Stomach (tissue), 9 donors: ENCODE data around the gene ZNF431. TPM values are rescaled to one million over a fixed set of nuclear protein-coding genes. Genes with fewer than 3 reads are reported as not detected.

Experiments
- DNase-seq, 2 donors: peaks; one replicate each; pipeline versions ENCODE4 v3.0.0 to v3.0.0-alpha.2; 2013 to 2019
- H3K27ac ChIP-seq, 5 donors: fragments of 200-600 bp in 4 of 5; sonication (generic) in 4 of 5; one replicate each; pipeline ENCODE4 v1.5.1; 2013 to 2019; ENCODE audit warnings: mild to moderate bottlenecking in 1 of 5, moderate library complexity in 1 of 5
- H3K27me3 ChIP-seq, 3 donors: fragments of 200-600 bp; sonication (generic); one replicate each; pipeline ENCODE4 v1.5.1; 2017 to 2019; ENCODE audit warnings: mixed run types in 1 of 3
- H3K36me3 ChIP-seq, 4 donors: fragments of 200-600 bp; sonication (generic); 1 replicate in 3 of 4; 2 replicates in 1 of 4; pipeline ENCODE4 v1.5.1; 2016 to 2019
- H3K4me1 ChIP-seq, 4 donors: fragments of 200-600 bp; sonication (generic); one replicate each; pipeline ENCODE4 v1.5.1; 2016 to 2019
- H3K4me3 ChIP-seq, 4 donors: fragments of 200-600 bp; sonication (generic) in 3 of 4; one replicate each; pipeline ENCODE4 v1.5.1; 2016 to 2019; ENCODE audit warnings: mild to moderate bottlenecking in 1 of 4
- H3K9me3 ChIP-seq, 4 donors: fragments of 200-600 bp; sonication (generic); one replicate each; pipeline ENCODE4 v1.5.1; 2016 to 2019
- CTCF ChIP-seq, 7 experiments: fragments of 450-650 bp in 4 of 7; fragments of 200-600 bp in 3 of 7; sonication (generic) in 3 of 7; IDR thresholded peaks; one replicate each; pipeline ENCODE4 v1.5.1; 2016 to 2019; ENCODE audit warnings: antibody characterized with exemption in 7 of 7, control low read depth in 2 of 7, mild to moderate bottlenecking in 1 of 7
- EP300 ChIP-seq: sonication (generic); formaldehyde crosslinking; IDR thresholded peaks from one replicate; pipeline ENCODE4 v1.6.1; 2017; ENCODE audit warnings: antibody characterized with exemption
- POLR2A ChIP-seq, 4 donors: fragments of 450-650 bp; IDR thresholded peaks; one replicate each; pipeline ENCODE4 v1.6.1; 2016; ENCODE audit warnings: antibody characterized with exemption in 4 of 4, control low read depth in 2 of 4, mild to moderate bottlenecking in 1 of 4, moderate library complexity in 1 of 4
- POLR2AphosphoS5 ChIP-seq, 3 donors: sonication (generic); formaldehyde crosslinking; IDR thresholded peaks; one replicate each; pipeline ENCODE4 v1.6.1; 2016; ENCODE audit warnings: antibody characterized with exemption in 3 of 3
- WGBS, 5 donors: extraction: QIAGEN DNeasy Blood & Tissue Kit in 3 of 5; methylation state at CpG; one replicate each; pipeline versions ENCODE4 v1.1.5 to v1.1.7; 2013 to 2018; 5-methylcytosine and 5-hydroxymethylcytosine counted together
- intact Hi-C: fragments of 100-400 bp; cut with DNase I; formaldehyde crosslinking; loops from one replicate; pipeline ENCODE4 v1.15.1; 2023; ENCODE audit warnings: low total_unique reads
- polyA plus RNA-seq, 3 donors: library from polyadenylated mRNA; stranded (reverse); fragments of 200-250 nt; gene quantifications; one replicate each; pipeline ENCODE4 v1.2.3, GENCODE V29; 2013
- small RNA-seq, 4 donors: library from RNA; depleted of rRNA; stranded (forward); fragments of <200 nt; gene quantifications; one replicate each; pipeline ENCODE3, GENCODE V24; 2016
- total RNA-seq, 5 donors: library from RNA; depleted of rRNA; stranded (reverse); fragments of >200 nt; gene quantifications; one replicate each; pipeline versions ENCODE4 v1.1.0 to v1.2.3, GENCODE V29; 2014 to 2016
- donor health status: healthy with polysubstance abuse.
- donor health status: Bipolar disorder and iron deficiency.
- donor health status: healthy.

Gene ZNF431
- total and polyA plus RNA-seq, 8 donors: 2.0 to 55.4 (median 5.8) TPM

DNA sequence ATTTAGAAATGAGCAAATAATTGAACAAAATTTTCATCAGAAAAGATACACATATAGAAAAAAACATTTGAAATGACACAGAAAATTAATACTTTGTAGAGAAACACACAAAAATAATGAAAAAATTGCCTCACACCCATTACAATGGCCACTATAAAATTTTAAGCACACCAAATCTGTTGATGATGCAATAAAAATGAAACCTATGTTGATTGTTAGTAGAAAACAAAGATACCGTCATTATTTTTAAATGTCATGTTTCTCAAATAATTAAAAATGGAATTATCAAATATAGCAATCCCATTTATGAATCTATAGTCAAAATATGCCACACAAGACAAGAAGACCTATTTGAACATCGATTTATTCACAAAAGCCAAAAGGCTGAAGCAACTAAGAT, 96.8 kb downstream of the ZNF431 start:
- Histone ChIP-seq H3K4me1 (no peaks in the 10 kb centered on the region), H3K27me3 (no peaks in the 10 kb centered on the region), H3K27ac (no peak overlapping the region), H3K9me3 (peaks cover 0 to 21% (median 0%) of the 10 kb centered on the region in 4 donors), H3K36me3 (no peaks in the 10 kb centered on the region), H3K4me3 (no peak overlapping the region)
- intact Hi-C loops: no loop called here
- no peak for TF ChIP-seq POLR2A (IDR thresholded peaks at IDR 0.05)
- no peak for TF ChIP-seq CTCF (IDR thresholded peaks at IDR 0.05)
- TF ChIP-seq POLR2AphosphoS5 (IDR thresholded peaks at IDR 0.05): no peak
- TF ChIP-seq EP300: no peak
- no peak for DNase-seq
- 79 to 89% (median 88%) methylated on average over 2 of the region's 2 CpGs for WGBS, 5 donors

Small RNA genes lying within 50 kb of the gene (small RNA-seq; reads per million reads assigned to genes)
- gene RNA5SP469: 0.07 to 0.20 (median 0.15) reads per million in 4 donors

Other genes starting within 250 kb of the ZNF431 start
- gene ZNF85, start 218.8 kb upstream of the ZNF431 start, total RNA-seq: 10 to 100 TPM in 3 of 5 donors, 1 to 10 TPM in 2; 4.1 to 25.9 (median 15.8) TPM
- gene ZNF85, start 218.8 kb upstream of the ZNF431 start, polyA plus RNA-seq: 1 to 10 TPM; 6.5 to 8.3 (median 7.3) TPM
- gene ZNF430, start 121.4 kb upstream of the ZNF431 start, total RNA-seq: 10 to 100 TPM in 2 of 5 donors, 1 to 10 TPM in 3; 3.1 to 68.0 (median 4.7) TPM
- 1 to 10 TPM; 1.8 to 4.1 (median 2.1) TPM for gene ZNF430, start 121.4 kb upstream of the ZNF431 start, polyA plus RNA-seq
- gene ZNF714, start 59.8 kb upstream of the ZNF431 start, total RNA-seq: 10 to 100 TPM in 2 of 5 donors, 1 to 10 TPM in 3; 2.2 to 22.4 (median 4.6) TPM
- 1 to 10 TPM; 1.1 to 2.0 (median 1.5) TPM for gene ZNF714, start 59.8 kb upstream of the ZNF431 start, polyA plus RNA-seq
- gene ZNF708, start 187.4 kb downstream of the ZNF431 start, total RNA-seq: 10 to 100 TPM in 4 of 5 donors, under 1 TPM in 1; 0.87 to 58.3 (median 43.5) TPM
- gene ZNF708, start 187.4 kb downstream of the ZNF431 start, polyA plus RNA-seq: 1 to 10 TPM; 2.4 to 3.5 (median 2.7) TPM
- 10 to 100 TPM in 2 of 5 donors, 1 to 10 TPM in 1, under 1 TPM in 1, not detected in 1; 0.89 to 27.9 (median 11.9) TPM for gene ZNF738, start 217.0 kb downstream of the ZNF431 start, total RNA-seq
- gene ZNF738, start 217.0 kb downstream of the ZNF431 start, polyA plus RNA-seq: 1 to 10 TPM; 2.3 to 4.2 (median 2.7) TPM